ENCODE data around the gene FRMD4B. TPM values are rescaled to one million over a fixed set of nuclear protein-coding genes. Genes with fewer than 3 reads are reported as not detected.
A peak's percentile ranks its signal among the peaks of the same experiment; 100 is the strongest.

FRMD4B gene
- total RNA-seq, 4 donors from 2014 or later, result 15.5 to 36.7 (median 26.0) TPM

DNA sequence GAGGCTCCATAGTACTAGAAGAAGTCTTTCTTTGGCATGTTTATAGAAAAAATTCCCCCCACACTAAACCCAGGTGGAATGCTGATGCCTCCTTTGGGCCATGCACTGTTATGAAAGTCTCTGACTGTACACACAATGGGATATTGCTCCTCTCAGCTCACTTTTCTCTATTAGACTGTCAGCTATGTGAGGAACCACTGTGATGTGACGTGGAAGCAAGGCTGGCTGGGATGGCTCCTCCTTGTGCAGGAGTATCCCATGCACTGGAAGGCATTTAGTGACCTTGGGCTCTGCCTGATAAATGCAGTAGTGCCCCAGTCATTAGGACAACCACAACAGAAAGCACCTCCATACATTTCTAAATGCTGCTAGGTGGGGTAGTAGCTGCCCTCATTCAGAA lies 5.7 kb upstream of the FRMD4B start:
- H3K4me3 ChIP-seq, result no peak overlapping the region
- 77% methylated on average over 1 of the region's 1 CpG; no CpG with 5 or more reads in 1 of the 2 donors for WGBS, 2 donors (ENCODE audit: low coverage in 1 of 2)
- H3K4me1 ChIP-seq, result peaks cover 2 to 7% (median 3%) of the 10 kb centered on the region in 4 donors
- H3K27ac ChIP-seq, result no peak overlapping the region
- peaks cover 16% of the 10 kb centered on the region for H3K27me3 ChIP-seq
- TF ChIP-seq CTCF (IDR thresholded peaks at IDR 0.05) (no peak), EP300 (IDR thresholded peaks at IDR 0.05; ENCODE audit: low read depth) (no peak), POLR2AphosphoS5 (IDR thresholded peaks at IDR 0.05) (no peak), POLR2A (IDR thresholded peaks at IDR 0.05) (no peak)
- no peaks in the 10 kb centered on the region for H3K36me3 ChIP-seq
- intact Hi-C loops (cut with DNase I; ENCODE audit: low total_unique reads) (no loop called here), in situ Hi-C loops (cut with MboI; ENCODE audit: low pct_ligation_motif_present in 1 of 4, low pct_unique_long_range_greater_than_20kb in 1 of 4, low sequenced_read_pairs in 3 of 4) (no loop called here)
- no peaks in the 10 kb centered on the region for H3K9me3 ChIP-seq
- DNase-seq, result no peak

DNA sequence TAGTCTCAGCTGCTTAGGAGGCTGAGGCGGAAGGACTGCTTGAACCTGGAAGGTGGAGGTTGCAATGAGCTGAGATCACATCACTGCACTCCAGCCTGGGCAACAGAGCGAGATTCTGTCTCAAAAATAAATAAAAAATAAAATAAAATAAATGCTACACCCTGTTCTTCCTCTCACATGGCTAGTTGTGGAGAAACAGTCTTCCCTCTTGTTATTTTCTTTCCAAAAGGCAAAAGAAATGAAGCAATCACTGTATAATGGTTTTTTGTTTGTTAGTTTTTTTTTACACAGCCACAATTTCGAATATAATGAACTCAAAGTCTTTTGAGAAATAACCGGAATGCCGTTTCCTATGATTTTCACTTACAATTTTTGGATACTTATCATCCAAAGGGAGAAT lies 4.9 kb upstream of the FRMD4B start:
- Histone ChIP-seq H3K27me3 (peaks cover 22% of the 10 kb centered on the region), H3K27ac (no peak overlapping the region), H3K36me3 (no peaks in the 10 kb centered on the region), H3K4me3 (no peak overlapping the region), H3K9me3 (no peaks in the 10 kb centered on the region), H3K4me1 (peaks cover 2 to 15% (median 8%) of the 10 kb centered on the region in 4 donors)
- in situ Hi-C loops (cut with MboI; ENCODE audit: low pct_ligation_motif_present in 1 of 4, low pct_unique_long_range_greater_than_20kb in 1 of 4, low sequenced_read_pairs in 3 of 4), result no loop called here
- TF ChIP-seq POLR2AphosphoS5 (IDR thresholded peaks at IDR 0.05), result no peak
- no peak for TF ChIP-seq EP300 (IDR thresholded peaks at IDR 0.05; ENCODE audit: low read depth)
- no peak for TF ChIP-seq CTCF (IDR thresholded peaks at IDR 0.05)
- no peak for TF ChIP-seq POLR2A (IDR thresholded peaks at IDR 0.05)
- DNase-seq, result no peak
- intact Hi-C loops (cut with DNase I; ENCODE audit: low total_unique reads), result no loop called here
- WGBS, 2 donors (ENCODE audit: low coverage in 1 of 2), result 80 to 86% methylated on average over 5 of the region's 5 CpGs

- H3K27ac ChIP-seq, result peak overlapping the region in 1 of 4 donors; percentile 16
- no peak overlapping the region for H3K4me3 ChIP-seq
- no peaks in the 10 kb centered on the region for H3K36me3 ChIP-seq
- DNase-seq, result no peak
- WGBS, 2 donors (ENCODE audit: low coverage in 1 of 2), result 21 to 23% methylated on average over 3 to 4 of the region's 4 CpGs
- H3K9me3 ChIP-seq, result no peaks in the 10 kb centered on the region
- no peak for TF ChIP-seq POLR2A (IDR thresholded peaks at IDR 0.05)
- TF ChIP-seq POLR2AphosphoS5 (IDR thresholded peaks at IDR 0.05), result no peak
- no peak for TF ChIP-seq EP300 (IDR thresholded peaks at IDR 0.05; ENCODE audit: low read depth)
- TF ChIP-seq CTCF (IDR thresholded peaks at IDR 0.05), result no peak
- H3K27me3 ChIP-seq, result peaks cover 33% of the 10 kb centered on the region
- in situ Hi-C loops (cut with MboI; ENCODE audit: low pct_ligation_motif_present in 1 of 4, low pct_unique_long_range_greater_than_20kb in 1 of 4, low sequenced_read_pairs in 3 of 4), result no loop called here
- intact Hi-C loops (cut with DNase I; ENCODE audit: low total_unique reads), result no loop called here
- peaks cover 2 to 26% (median 15%) of the 10 kb centered on the region in 4 donors for H3K4me1 ChIP-seq
Observed at GRCh38 chr3:69389520-69390248, 3.8 kb upstream of the FRMD4B start.

DNA sequence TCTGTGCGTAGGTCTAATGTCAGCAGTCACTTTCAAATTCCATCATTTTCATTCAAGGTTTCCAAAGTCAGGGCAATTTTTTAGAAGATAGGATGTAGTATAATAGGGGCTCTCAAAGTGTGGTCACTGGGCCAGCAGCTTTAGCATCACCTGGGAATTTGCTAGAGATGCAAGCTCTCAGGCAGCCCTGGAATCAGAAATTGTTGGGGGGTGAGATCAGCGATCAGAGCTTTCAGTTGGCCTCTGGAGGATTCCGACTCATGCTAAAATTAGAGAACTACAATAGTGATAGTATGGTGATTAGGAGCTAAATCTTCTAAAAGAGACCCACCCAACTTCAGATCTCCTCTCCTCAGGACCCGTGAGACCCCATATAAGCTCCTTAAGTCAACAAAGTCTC lies 2.4 kb upstream of the FRMD4B start:
- Histone ChIP-seq H3K4me3 (no peak overlapping the region), H3K4me1 (peaks cover 2 to 27% (median 15%) of the 10 kb centered on the region in 4 donors), H3K36me3 (no peaks in the 10 kb centered on the region), H3K27me3 (peaks cover 47% of the 10 kb centered on the region), H3K9me3 (no peaks in the 10 kb centered on the region), H3K27ac (no peak overlapping the region)
- 68 to 83% methylated on average over 1 to 4 of the region's 4 CpGs for WGBS, 2 donors (ENCODE audit: low coverage in 1 of 2)
- TF ChIP-seq POLR2AphosphoS5 (IDR thresholded peaks at IDR 0.05) (no peak), EP300 (IDR thresholded peaks at IDR 0.05; ENCODE audit: low read depth) (no peak), CTCF (IDR thresholded peaks at IDR 0.05) (no peak), POLR2A (IDR thresholded peaks at IDR 0.05) (no peak)
- no peak for DNase-seq
- in situ Hi-C loops (cut with MboI; ENCODE audit: low pct_ligation_motif_present in 1 of 4, low pct_unique_long_range_greater_than_20kb in 1 of 4, low sequenced_read_pairs in 3 of 4) (no loop called here), intact Hi-C loops (cut with DNase I; ENCODE audit: low total_unique reads) (no loop called here)

Measured in transverse colon (tissue), 4 donors.